ENCODE measurements around the gene DNAH2. TPM values are rescaled to one million over a fixed set of nuclear protein-coding genes. Genes with fewer than 3 reads are reported as not detected.

The DNAH2 gene
- total and polyA plus RNA-seq, 9 of the 15 experiments (the other 6 are each of a cell fraction or from before 2014, with no cell fraction given), result 0.03 TPM; not detected in 8

- TF ChIP-seq, protein P1, sequence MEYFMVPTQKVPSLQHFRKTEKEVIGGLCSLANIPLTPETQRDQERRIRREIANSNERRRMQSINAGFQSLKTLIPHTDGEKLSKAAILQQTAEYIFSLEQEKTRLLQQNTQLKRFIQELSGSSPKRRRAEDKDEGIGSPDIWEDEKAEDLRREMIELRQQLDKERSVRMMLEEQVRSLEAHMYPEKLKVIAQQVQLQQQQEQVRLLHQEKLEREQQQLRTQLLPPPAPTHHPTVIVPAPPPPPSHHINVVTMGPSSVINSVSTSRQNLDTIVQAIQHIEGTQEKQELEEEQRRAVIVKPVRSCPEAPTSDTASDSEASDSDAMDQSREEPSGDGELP (CRISPR knock-in tag; IDR thresholded peaks at IDR 0.05; ENCODE audit: borderline replicate concordance), result no peak
- TF ChIP-seq, protein P2, sequence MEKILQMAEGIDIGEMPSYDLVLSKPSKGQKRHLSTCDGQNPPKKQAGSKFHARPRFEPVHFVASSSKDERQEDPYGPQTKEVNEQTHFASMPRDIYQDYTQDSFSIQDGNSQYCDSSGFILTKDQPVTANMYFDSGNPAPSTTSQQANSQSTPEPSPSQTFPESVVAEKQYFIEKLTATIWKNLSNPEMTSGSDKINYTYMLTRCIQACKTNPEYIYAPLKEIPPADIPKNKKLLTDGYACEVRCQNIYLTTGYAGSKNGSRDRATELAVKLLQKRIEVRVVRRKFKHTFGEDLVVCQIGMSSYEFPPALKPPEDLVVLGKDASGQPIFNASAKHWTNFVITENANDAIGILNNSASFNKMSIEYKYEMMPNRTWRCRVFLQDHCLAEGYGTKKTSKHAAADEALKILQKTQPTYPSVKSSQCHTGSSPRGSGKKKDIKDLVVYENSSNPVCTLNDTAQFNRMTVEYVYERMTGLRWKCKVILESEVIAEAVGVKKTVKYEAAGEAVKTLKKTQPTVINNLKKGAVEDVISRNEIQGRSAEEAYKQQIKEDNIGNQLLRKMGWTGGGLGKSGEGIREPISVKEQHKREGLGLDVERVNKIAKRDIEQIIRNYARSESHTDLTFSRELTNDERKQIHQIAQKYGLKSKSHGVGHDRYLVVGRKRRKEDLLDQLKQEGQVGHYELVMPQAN (IDR thresholded peaks at IDR 0.05; ENCODE audit: borderline replicate concordance), result peak; percentile 85
- TF ChIP-seq HDAC8 (tag; IDR thresholded peaks at IDR 0.05), result no peak
- TF ChIP-seq ZBTB34 (CRISPR knock-in tag; IDR thresholded peaks at IDR 0.05), result no peak
- no peak for TF ChIP-seq PHB2 (IDR thresholded peaks at IDR 0.05; ENCODE audit: low read depth)
- TF ChIP-seq, protein P3, sequence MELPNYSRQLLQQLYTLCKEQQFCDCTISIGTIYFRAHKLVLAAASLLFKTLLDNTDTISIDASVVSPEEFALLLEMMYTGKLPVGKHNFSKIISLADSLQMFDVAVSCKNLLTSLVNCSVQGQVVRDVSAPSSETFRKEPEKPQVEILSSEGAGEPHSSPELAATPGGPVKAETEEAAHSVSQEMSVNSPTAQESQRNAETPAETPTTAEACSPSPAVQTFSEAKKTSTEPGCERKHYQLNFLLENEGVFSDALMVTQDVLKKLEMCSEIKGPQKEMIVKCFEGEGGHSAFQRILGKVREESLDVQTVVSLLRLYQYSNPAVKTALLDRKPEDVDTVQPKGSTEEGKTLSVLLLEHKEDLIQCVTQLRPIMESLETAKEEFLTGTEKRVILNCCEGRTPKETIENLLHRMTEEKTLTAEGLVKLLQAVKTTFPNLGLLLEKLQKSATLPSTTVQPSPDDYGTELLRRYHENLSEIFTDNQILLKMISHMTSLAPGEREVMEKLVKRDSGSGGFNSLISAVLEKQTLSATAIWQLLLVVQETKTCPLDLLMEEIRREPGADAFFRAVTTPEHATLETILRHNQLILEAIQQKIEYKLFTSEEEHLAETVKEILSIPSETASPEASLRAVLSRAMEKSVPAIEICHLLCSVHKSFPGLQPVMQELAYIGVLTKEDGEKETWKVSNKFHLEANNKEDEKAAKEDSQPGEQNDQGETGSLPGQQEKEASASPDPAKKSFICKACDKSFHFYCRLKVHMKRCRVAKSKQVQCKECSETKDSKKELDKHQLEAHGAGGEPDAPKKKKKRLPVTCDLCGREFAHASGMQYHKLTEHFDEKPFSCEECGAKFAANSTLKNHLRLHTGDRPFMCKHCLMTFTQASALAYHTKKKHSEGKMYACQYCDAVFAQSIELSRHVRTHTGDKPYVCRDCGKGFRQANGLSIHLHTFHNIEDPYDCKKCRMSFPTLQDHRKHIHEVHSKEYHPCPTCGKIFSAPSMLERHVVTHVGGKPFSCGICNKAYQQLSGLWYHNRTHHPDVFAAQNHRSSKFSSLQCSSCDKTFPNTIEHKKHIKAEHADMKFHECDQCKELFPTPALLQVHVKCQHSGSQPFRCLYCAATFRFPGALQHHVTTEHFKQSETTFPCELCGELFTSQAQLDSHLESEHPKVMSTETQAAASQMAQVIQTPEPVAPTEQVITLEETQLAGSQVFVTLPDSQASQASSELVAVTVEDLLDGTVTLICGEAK (IDR thresholded peaks at IDR 0.05), result no peak
- TF ChIP-seq, protein P3 (CRISPR knock-in tag; IDR thresholded peaks at IDR 0.05), result no peak
- TF ChIP-seq JUN (IDR thresholded peaks at IDR 0.05; ENCODE audit: borderline replicate concordance, low read depth, low read length), result no peak
- TF ChIP-seq JUN (CRISPR knock-in tag; IDR thresholded peaks at IDR 0.05; ENCODE audit: borderline replicate concordance), result peak; percentile 57; the same call in 1 of the 2 replicates
- no peak for TF ChIP-seq ZNF398 (CRISPR knock-in tag; IDR thresholded peaks at IDR 0.05)
- TF ChIP-seq ZNF184 (CRISPR knock-in tag; IDR thresholded peaks at IDR 0.05), result no peak
Measured at GRCh38 chr17:7857713-7858521, 140.4 kb downstream of the DNAH2 start, which contains the start of gene CYB5D1 (continued).

Measured in K562 (cell line).